GM21723 (cell line): ENCODE data around the gene CYB561D1.
"Not testable (repeated sequence)": the region's sequence is repeated elsewhere in the genome, so short reads cannot be mapped to it uniquely, and the experiment has no call there.

Source experiments
- ATAC-seq: cut with Tn5 transposase; IDR thresholded peaks from one replicate; pipeline ENCODE4 v1.9.1; 2021; ENCODE audit warnings: mild to moderate bottlenecking, moderate library complexity; ENCODE audit not compliant: unreplicated experiment

Gene CYB561D1, protein sequence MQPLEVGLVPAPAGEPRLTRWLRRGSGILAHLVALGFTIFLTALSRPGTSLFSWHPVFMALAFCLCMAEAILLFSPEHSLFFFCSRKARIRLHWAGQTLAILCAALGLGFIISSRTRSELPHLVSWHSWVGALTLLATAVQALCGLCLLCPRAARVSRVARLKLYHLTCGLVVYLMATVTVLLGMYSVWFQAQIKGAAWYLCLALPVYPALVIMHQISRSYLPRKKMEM

DNA sequence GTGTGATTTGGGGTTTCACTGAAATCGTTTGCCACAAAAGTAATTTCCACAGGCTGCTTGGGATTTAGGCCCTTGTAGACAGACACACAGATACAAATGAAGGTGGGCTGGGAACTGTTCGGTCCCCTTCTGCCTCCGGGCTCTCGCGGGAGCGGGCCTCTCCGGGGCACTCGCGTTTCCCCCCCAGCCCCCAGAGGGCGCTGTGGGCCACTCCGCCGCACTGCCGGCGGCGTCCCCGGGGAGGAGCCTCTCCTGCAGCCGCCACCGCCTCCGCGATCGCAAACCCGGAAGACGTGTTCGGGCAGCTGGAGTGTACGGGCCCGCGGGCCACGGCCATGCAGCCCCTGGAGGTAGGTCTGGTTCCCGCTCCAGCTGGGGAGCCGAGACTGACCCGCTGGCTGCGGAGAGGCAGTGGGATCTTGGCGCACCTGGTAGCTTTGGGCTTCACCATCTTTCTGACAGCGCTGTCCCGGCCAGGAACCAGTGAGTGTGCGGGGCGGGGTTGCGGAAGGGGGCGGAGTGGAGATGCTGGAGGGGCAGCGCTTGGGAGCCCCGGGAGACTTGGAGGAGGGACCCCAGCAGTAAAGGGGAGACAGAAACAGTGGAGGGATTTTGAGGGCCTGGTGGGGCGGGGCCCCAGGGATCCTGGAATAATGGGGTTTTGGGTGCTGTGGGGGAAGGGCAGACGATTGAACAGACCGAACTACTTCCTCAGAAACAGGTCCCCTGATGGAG lies at the start of gene CYB561D1:
TSS of gene CYB561D1 (plus strand) at position 290 of the 735 bp plus-strand sequence. CDS start at position 336, 46 bp downstream.
- peak; percentile 89 for ATAC-seq

DNA sequence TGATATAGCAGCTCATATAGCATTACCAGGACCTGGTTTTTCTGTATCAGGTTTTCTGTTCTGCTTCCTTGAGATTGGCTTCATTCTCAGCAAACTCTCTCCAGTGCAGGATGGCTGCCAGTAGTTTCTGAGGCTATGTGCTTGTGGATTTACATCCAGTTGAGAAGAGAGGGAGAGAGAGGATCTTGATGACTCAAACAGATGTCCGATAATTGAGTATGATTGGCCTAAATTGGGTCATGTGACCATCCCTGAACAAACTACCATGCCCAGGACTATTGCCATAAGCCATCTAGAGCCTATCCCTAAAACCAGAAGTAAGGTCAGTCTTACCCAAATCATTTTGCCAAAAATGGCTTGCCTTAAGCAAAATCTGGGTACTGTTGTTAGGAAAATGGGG lies 49.5 kb upstream of the CYB561D1 start:
- no peak for ATAC-seq

DNA sequence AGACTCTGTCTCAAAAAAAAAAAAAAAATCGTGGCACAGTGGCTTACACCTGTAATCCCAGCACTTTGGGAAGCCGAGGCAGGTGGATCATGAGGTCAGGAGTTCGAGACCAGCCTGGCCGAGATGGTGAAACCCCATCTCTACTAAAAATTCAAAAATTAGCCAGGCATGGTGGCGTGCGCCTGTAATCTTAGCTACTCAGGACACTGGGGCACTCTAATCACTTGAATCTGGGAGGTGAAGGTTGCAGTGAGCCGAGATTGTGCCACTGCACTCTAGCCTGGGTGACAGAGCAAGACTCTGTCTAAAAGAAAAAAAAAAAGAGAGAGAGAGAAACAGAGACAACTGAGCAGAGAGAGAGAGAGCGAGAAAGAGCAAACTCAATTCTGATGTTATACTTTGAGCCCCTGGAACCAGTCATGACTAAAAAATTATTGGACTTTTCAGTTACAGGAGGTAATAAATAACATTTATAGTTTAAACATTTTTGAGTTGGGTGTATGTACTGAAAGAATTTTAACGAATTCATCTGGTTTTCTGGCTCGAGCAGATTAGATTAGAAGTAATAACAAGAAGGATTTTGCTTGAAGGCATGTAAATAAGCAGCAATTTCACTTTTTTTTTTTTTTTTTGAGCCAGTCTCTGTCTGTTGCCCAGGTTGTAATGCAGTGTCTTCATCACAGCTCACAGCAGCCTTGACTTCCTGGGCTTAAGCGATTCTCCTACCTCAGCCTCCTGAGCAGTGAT lies 47.8 kb upstream of the CYB561D1 start:
- ATAC-seq = not testable (repeated sequence)

DNA sequence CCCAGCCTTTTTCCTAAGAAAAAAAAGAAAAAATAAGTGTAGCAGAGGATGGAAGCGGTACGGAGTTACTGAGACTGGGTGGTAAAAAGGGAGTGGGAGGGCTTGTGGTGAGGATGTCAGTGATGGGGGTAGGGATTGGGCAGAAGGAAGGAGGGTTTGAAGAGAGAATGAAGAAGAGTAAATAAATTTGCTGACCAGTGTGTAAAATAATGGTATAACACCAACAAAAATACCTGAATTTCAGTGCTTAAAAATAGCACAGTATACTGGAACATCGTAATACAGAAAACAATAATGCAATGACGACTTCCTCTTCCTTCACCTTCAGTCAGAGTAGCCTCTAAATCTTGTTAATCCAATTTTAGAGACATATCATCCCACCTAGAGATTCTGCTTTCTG lies 46.4 kb upstream of the CYB561D1 start:
- ATAC-seq = no peak

DNA sequence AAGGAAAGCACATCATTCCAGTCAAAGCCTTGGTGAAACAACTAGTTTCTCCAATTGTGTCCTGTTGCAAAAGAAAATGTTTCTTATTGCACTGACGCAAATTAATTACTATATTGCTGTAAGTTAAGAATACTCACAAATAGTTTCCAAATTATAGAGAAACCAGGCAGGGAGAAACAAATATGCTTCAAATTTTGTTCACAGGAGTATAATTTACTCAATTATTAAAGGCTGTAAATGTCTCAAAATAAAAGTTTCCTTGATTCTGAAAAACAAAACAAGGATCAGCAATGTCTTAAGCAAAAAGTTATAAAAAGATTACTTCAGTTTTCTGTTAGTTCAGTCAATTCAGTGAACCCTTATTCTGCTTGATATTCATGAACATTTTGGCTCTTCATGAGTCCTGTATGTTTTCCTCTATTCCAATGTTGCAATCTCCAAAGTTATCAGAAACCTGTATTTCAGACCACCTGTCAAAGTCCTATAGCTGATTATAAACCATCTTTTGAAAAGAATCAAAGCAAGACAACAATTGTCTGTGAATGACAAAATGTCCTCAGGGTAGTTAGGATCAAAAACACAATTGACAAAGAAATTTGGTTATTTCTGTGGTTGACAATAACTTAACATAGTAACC lies 39.3 kb upstream of the CYB561D1 start:
- no peak for ATAC-seq

DNA sequence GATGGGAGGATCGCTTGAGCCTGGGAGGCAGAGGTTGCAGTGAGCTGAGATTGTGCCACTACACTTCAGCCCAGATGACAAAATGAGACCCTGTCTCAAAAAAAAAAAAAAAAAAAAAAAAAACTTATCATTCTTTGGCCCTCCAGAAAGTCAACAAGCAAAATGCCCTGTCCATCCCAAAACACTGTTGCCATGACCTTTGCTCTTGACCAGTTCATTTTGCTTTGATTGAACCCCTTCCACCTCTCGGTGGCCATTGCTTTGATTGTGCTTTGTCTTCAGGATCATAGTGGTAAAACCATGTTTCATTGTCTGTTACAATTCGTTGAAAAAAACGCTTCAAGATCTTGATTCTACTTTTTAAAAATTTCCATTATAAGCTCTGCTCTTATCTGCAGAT lies 36.1 kb upstream of the CYB561D1 start:
- no peak for ATAC-seq

DNA sequence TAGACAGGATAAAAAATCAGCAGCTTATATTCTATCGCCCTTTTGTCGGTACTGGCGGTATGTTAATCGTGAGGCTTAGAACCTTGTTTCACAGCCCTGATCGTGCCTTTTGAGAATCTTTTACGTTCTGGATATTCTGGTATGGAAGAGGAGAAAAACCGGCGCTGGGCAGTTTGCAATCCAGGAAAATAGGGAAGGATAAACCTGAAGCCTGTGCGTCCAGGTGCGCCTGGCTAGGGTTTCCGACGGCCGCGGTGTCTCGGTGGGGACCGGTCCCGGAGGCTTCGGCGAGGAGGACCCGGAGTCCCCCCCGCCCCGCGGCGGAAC lies 27.8 kb upstream of the CYB561D1 start:
- ATAC-seq = no peak

DNA sequence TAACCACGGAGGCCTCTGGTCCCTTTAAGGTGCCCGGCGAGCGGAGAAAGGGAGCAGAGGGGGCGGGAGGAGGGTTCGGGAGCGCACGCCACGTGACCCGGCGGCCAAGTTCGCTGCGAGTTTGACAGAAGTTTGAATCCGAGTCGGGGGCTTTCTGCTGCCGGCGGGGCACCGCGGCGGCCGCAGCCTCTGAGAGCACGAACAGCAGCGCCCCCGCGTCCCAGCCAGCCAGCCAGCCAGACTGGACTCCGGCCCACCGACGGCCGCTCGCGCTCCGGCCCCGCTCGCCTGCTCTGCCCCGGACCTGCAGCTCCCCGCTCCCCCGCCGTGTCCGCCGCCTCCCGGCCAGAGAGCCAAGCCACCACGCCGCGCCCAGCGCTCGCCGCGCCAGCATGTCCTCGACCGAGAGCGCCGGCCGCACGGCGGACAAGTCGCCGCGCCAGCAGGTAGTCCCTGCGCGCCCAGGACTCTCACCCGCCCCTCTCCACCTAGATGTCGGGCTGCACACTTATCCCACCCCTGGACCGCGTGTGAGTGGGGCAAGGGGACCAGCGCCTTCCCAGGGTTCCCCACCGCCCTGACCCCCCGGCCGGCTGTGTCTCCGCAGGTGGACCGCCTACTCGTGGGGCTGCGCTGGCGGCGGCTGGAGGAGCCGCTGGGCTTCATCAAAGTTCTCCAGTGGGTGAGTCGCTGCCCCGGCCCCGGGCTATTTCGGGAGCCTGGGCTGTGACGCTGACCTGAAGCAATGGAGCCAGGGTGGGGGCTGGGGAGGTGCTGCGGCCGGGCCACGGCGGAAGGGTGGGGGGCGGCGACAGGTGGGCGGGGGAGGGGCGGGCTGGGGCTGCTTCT lies 27.2 kb upstream of the CYB561D1 start, which contains the start of gene SYPL2:
TSS of gene SYPL2 (plus strand) at position 95 of the 849 bp plus-strand sequence. CDS start at position 393, 298 bp downstream.
- ATAC-seq = no peak

DNA sequence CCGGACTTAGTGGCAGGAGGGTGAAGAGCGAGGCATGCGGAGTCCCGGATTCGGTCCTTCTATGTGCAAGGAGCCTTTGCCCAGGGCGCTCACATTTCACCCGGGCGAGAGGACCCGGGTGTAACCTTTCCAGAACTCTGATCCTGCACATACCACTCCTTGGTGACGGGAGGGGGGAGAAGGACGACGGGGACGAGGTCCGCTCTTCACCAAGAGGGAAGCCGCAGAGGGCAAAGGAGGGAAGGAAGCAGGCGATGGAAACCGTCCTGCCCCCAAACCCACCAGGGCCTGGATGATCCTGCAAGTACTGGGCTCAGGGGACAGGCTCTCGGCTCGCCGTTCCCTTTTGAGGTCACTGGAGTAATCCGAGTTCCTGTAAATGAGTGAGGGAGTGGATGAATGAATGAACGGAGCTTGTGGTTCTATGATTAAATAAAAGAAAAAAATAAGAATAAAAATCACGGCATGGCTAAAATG lies 26.6 kb upstream of the CYB561D1 start:
- ATAC-seq = no peak

DNA sequence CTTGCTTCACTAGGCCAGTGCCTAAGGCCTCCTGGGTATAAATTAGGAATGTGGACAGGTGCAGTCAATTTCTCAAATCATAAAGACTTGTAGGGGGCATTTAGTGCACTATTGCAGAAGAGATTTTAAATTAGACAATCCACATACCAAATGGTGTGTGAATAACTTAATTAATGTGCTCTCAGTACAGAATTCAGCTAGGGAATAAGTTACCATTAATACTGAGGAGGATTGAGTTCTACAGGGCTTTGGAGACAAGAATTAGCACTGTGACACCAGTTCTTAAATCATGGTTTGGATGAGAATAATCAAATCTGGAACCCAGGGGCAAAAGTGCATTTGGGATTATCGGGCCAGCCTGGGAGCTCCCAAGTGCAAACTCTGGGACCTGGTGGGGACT lies 25.8 kb upstream of the CYB561D1 start:
- no peak for ATAC-seq

DNA sequence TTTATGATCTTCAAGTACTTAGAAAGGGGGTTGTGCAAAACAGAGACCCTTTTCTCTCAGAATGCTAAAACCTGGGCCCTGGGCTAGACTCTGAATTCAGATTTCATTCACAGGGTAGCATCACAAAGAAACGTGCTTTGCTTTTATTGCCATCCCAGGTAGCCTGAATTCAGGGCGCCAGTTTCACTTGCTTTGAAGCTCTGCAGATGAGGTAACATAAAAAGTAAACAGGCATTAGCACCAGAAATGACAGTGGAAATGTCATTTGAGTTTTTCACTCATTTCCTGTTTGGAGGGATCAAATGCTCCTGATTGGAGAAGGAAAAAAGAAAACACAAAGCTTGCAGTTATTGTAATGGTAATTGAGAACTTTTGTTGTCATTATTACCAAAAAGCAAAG lies 25.0 kb upstream of the CYB561D1 start:
- no peak for ATAC-seq

DNA sequence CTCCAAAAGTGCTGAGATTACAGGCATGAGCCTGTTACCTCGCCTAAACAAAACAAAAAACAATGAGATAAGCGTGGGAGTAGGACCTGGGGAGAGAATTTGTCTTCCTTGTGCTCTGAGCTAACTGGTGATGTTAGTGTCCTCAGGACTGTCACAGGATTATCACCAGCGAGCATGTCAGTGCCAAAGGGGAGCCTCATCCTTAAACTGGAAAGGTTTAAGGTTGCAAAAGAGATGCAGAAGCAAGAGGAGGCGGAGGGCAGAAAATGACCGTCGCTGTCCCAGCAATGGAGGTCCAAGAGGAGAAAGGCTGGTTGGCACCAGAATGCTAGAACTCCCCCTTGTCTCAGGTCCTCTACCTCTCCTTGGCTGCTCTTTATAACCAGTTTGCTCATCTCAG lies 23.6 kb upstream of the CYB561D1 start:
- no peak for ATAC-seq

DNA sequence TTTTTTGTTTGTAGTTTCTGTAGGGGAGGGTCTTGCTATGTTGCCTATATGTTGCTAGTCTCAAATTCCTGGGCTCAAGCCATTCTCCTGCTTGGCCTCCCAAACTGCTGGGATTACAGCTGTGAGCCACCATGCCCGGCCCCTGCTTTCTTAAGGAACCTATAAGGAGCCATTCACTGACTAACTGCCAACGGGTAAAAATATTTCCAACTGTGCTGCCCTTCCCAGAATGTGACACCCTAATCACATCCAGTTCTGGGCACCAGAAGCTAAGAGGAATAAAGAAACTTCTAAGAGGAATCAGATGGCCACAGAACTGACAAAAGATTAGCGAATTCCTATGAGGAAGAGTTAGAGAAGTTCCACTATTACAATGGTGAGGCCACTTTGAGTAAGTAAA lies 21.1 kb upstream of the CYB561D1 start:
- ATAC-seq = no peak

DNA sequence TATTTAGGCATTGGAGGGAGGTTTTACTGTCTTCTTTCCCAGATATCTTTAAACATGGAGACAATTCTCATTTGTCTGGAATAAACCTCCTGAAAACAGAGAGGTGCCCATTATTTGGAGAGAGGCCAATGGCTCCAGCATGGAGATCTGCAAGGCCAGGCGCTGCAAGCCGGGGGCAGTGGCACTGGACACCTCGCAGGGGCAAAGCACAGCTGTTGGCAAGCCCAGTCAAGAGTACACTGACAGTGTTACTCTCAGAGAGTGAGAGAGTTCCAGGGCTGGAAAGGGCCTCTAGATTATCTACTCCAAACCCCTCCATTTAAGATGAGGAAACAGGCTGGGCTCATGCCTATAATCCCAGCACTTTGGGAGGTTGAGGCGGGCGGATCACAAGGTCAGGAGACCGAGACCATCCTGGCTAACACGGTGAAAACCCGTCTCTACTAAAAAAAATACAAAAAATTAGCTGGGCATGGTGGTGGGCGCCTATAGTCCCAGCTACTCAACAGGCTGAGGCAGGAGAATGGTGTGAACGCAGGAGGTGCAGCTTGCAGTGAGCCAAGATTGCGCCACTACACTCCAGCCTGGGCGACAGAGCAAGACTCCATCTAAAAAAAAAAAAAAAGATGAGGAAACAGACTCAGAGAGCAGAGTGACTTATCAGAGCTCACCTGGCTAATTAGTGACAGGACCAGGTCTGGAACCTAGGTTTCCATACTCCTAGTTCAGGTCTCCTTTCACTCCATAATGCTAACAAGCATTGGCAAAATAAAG lies 20.4 kb upstream of the CYB561D1 start:
- not testable (repeated sequence) for ATAC-seq

DNA sequence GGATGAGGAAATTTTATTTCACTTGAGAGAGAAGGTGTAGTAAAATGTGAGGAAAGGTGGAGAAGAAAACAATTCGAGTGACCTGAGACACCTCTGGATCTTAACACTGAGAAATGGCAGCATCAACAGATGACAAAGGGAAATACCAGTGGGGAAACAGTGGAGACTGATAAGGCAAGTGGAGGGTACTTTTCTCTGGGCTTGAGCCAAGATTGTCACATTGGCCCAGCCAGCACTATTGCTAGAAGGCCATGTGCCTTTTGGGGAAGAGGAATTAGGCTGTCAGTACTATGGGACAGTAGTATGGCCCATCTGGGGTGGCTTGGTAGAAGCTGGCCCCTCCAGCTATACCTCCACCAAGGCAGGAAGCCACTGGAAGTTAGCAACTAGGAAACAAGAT lies 19.2 kb upstream of the CYB561D1 start:
- ATAC-seq = no peak

DNA sequence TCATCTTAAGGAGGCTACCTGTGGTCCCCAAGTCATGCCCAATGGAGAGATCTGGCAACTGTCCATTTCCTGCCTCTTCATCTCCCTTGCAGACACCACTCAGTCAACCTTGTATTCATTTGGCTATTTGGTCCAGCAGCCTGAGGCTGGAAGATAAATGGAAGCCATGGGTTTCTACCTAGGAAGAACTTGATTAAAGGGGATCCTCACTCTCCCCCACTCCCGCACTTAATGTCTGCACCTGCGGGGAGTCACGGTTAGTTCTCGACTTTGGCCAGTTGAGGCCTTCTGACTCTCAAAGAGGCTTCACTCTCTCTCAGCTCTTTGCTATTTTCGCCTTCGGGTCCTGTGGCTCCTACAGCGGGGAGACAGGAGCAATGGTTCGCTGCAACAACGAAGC lies 18.6 kb upstream of the CYB561D1 start:
- no peak for ATAC-seq

DNA sequence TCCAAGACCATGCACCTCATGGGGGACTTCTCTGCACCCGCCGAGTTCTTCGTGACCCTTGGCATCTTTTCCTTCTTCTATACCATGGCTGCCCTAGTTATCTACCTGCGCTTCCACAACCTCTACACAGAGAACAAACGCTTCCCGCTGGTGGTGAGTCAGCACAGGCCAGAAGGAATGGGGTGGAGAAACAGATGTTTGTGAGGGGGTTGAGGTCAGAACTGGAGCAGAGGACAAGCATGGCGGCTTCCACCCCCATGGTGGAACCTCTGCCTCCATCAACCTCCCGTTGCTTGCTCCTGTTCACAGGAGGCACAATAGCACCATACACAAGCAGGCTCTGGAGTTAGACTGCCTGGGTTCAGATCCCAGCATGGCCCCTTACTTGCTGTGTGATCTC lies 17.1 kb upstream of the CYB561D1 start:
- no peak for ATAC-seq

DNA sequence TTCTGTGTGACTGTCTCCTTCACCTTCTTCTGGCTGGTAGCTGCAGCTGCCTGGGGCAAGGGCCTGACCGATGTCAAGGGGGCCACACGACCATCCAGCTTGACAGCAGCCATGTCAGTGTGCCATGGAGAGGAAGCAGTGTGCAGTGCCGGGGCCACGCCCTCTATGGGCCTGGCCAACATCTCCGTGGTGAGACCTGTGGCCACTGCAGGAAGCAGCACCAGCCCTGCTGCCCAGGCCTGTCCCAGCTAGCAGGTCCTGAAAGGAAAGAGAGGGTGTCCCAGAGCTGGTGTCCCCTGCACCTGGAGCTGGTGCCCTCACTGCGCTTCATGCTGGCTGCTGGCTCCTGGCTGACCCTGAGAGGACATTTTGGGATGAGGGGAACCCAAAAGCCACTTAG lies 16.1 kb upstream of the CYB561D1 start:
- ATAC-seq = no peak

DNA sequence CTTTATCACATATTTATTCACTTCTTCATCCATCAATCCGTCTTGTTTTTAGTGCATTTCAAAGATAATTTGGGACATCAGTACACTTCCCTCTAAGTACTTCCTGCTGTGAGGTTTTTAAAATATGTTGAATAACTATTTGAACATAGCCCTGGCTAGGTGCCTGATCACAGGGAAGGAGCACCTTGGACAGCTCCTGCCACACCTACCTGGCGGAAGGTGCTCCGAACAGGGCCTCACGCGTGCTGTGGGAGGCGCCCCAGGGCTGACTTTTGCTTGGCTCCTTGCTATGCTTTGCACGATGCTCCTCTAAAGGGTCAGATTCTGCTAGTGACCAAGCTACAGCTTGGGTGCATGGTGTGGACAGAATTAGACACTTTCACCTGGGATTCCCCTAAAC lies 15.1 kb upstream of the CYB561D1 start:
- no peak for ATAC-seq

DNA sequence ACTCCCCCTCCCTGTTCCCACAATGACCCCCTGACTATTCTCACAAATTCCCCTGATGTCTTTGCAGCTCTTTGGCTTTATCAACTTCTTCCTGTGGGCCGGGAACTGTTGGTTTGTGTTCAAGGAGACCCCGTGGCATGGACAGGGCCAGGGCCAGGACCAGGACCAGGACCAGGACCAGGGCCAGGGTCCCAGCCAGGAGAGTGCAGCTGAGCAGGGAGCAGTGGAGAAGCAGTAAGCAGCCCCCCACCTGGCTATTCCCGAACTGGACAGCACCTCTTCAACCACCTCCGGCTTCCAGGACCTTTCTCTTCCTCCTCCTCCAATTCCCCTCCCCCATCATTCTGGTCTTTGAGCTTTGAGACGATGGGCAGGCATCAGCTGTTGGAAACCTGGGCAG lies 14.6 kb upstream of the CYB561D1 start:
- no peak for ATAC-seq
